Hematopoietic multipotent progenitor cell (in vitro differentiated cells): ENCODE results near the gene CACNA1H. TPM values are rescaled to one million over a fixed set of nuclear protein-coding genes. Genes with fewer than 3 reads are reported as not detected.
"Not testable (repeated sequence)": the region's sequence is repeated elsewhere in the genome, so short reads cannot be mapped to it uniquely, and the experiment has no call there.

Experiments used
- DNase-seq, 3 donors: peaks; one replicate each; pipeline ENCODE4 v3.0.0-alpha.2; 2011 to 2015; ENCODE audit warnings: low read depth in 2 of 3, low spot score in 2 of 3
- total RNA-seq: library from RNA; depleted of rRNA; stranded (reverse); fragments of >200 nt; gene quantifications from one replicate; pipeline ENCODE4 v1.2.3, GENCODE V29; 2012

The CACNA1H gene
- total RNA-seq, 1 donor: under 0.01 TPM

GRCh38 chr16:1185460-1186207 is 32.7 kb downstream of the CACNA1H start:
- DNase-seq: not testable (repeated sequence)

- peak; percentile 21 to 70 (median 49) for DNase-seq
Measured at GRCh38 chr16:1188432-1189189, 35.7 kb downstream of the CACNA1H start.

GRCh38 chr16:1189455-1189854 is 36.5 kb downstream of the CACNA1H start:
- DNase-seq: no peak

- not testable (repeated sequence) for DNase-seq
Measured at GRCh38 chr16:1190789-1191188, 37.9 kb downstream of the CACNA1H start.

GRCh38 chr16:1192384-1193073 is 39.6 kb downstream of the CACNA1H start:
- DNase-seq: no peak

- DNase-seq: no peak
Measured at GRCh38 chr16:1193143-1193824, 40.4 kb downstream of the CACNA1H start.

- no peak for DNase-seq
Measured at GRCh38 chr16:1193825-1194581, 41.1 kb downstream of the CACNA1H start.

GRCh38 chr16:1194665-1195392 is 41.9 kb downstream of the CACNA1H start:
- DNase-seq: no peak

GRCh38 chr16:1195393-1195666 is 42.4 kb downstream of the CACNA1H start:
- no peak for DNase-seq

GRCh38 chr16:1196494-1196893 is 43.6 kb downstream of the CACNA1H start:
- DNase-seq: no peak

- no peak for DNase-seq
Measured at GRCh38 chr16:1197237-1197866, 44.4 kb downstream of the CACNA1H start.

GRCh38 chr16:1198194-1198593 is 45.3 kb downstream of the CACNA1H start:
- DNase-seq: no peak

GRCh38 chr16:1198671-1199346 is 45.9 kb downstream of the CACNA1H start:
- not testable (repeated sequence) for DNase-seq

- DNase-seq: no peak
Measured at GRCh38 chr16:1199347-1200013, 46.6 kb downstream of the CACNA1H start.

GRCh38 chr16:1200014-1200627 is 47.2 kb downstream of the CACNA1H start:
- DNase-seq: no peak

- no peak for DNase-seq
Measured at GRCh38 chr16:1201444-1201843, 48.5 kb downstream of the CACNA1H start.

GRCh38 chr16:1202274-1202673 is 49.4 kb downstream of the CACNA1H start:
- DNase-seq: no peak

- no peak for DNase-seq
Measured at GRCh38 chr16:1204933-1205332, 52.0 kb downstream of the CACNA1H start.
